ENCODE measurements around the gene ZNF83.

DNA sequence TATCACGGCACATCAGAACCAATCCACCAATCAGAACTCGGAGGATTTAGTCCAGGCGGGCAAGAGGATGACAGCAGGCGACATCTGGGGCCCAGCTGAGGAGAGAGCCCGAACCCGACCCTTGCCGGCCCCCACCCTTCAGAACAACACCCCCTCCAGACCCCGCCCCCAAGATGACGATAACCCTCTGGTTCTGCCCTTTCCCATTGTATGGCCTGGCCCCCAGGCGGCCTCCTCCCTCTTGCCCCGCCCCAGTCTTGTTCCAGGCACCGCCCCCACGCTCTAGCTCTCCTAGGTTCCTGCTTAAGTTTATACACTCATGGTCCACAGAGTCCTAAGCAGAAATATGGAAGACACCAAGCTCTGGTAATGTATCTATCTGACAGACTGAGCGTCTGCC is 2.8 kb upstream of the ZNF83 start:
- TF ChIP-seq, protein P1, sequence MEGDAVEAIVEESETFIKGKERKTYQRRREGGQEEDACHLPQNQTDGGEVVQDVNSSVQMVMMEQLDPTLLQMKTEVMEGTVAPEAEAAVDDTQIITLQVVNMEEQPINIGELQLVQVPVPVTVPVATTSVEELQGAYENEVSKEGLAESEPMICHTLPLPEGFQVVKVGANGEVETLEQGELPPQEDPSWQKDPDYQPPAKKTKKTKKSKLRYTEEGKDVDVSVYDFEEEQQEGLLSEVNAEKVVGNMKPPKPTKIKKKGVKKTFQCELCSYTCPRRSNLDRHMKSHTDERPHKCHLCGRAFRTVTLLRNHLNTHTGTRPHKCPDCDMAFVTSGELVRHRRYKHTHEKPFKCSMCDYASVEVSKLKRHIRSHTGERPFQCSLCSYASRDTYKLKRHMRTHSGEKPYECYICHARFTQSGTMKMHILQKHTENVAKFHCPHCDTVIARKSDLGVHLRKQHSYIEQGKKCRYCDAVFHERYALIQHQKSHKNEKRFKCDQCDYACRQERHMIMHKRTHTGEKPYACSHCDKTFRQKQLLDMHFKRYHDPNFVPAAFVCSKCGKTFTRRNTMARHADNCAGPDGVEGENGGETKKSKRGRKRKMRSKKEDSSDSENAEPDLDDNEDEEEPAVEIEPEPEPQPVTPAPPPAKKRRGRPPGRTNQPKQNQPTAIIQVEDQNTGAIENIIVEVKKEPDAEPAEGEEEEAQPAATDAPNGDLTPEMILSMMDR (IDR thresholded peaks at IDR 0.05): no peak
- no peak for TF ChIP-seq EZH2 (IDR thresholded peaks at IDR 0.05; ENCODE audit: borderline replicate concordance, insufficient read depth, low read depth, low read length, poor library complexity, severe bottlenecking)
